Heart left ventricle (tissue), 13 donors: ENCODE measurements around the gene TTC22.

Experiments used
- POLR2A ChIP-seq, 2 donors: fragments of 450-650 bp; IDR thresholded peaks; one replicate each; pipeline ENCODE4 v1.6.1; 2017; ENCODE audit warnings: antibody characterized with exemption in 2 of 2, mild to moderate bottlenecking in 2 of 2, moderate library complexity in 2 of 2
- TF ChIP-seq, protein P1 (sequence below), 12 donors: fragments of 200-600 bp; sonication (generic) in 4 of 12; IDR thresholded peaks; one replicate each; pipeline versions ENCODE4 v1.5.0 to v1.8.0; 2018 to 2022; ENCODE audit warnings: antibody characterized with exemption in 12 of 12, mild to moderate bottlenecking in 5 of 12
- donor health status: ischemic (EF 13 %, LVEDD 7.1; RV severe dilation, severe dysfunction).
- donor health status: DM: no; HTN: yes; CAD: no.
- donor health status: DM: no; HTN: no; CAD: no.
- donor health status: ischemic (EF 25% LVEDD 6.9; RV normal size, moderate dysfunction).
- donor health status: ischemic (EF 25% LVEDD 5.7; RV mildly dilated, moderate dysfunction).
- donor health status: ischemic (EF 35%, LVEDD 5.7; RV mildly dilated, moderate dysfunction).
- donor health status: nonischemic (EF 11% LVEDD 7.7; RV severe dilation, severe dysfunction).
- donor health status: DM: yes; HTN: yes; CAD: no.
- donor health status: PGD.
- donor health status: ischemic (EF 29% LVEDD 5.4; RV normal size, mild dysfunction).
- donor health status: nonischemic (EF 23%, LVEDD 6.1; RV moderate dilation, normal function).

DNA sequence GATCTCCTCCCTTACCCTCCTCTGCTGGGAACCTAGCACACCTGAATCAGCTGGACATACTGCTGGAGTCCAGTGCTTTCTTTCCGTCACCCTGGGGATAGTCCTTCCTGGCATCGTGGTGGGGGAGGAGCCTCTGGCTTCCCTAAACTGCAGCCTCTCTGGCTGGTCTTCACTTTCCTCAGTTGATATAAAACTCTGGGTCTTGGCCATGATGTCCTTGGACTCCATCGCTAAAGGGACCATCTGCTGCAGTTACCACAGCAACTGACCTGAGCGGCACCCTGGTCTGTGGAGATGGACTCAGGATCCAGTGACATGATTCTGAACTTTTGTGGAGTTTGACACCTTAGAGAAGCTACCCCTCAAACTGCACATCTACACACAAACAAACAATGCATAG is 59.6 kb downstream of the TTC22 start:
- TF ChIP-seq, protein P1, sequence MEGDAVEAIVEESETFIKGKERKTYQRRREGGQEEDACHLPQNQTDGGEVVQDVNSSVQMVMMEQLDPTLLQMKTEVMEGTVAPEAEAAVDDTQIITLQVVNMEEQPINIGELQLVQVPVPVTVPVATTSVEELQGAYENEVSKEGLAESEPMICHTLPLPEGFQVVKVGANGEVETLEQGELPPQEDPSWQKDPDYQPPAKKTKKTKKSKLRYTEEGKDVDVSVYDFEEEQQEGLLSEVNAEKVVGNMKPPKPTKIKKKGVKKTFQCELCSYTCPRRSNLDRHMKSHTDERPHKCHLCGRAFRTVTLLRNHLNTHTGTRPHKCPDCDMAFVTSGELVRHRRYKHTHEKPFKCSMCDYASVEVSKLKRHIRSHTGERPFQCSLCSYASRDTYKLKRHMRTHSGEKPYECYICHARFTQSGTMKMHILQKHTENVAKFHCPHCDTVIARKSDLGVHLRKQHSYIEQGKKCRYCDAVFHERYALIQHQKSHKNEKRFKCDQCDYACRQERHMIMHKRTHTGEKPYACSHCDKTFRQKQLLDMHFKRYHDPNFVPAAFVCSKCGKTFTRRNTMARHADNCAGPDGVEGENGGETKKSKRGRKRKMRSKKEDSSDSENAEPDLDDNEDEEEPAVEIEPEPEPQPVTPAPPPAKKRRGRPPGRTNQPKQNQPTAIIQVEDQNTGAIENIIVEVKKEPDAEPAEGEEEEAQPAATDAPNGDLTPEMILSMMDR (IDR thresholded peaks at IDR 0.05): no peak
- TF ChIP-seq POLR2A (IDR thresholded peaks at IDR 0.05): no peak
